Activated T-cell treated with anti-CD3 and anti-CD28 coated beads, Interleukin-2, amount 50 U/mL, for 4 hours (primary cell): ENCODE data around the gene C17orf50. TPM values are rescaled to one million over a fixed set of nuclear protein-coding genes. Genes with fewer than 3 reads are reported as not detected.

Source experiments
- ATAC-seq, 2 donors: fragments of 200-7000 bp; cut with Tn5 transposase; one replicate each; pipeline ENCODE4 v1.10.0; 2021
- DNase-seq: peaks from one replicate; pipeline ENCODE4 v3.0.0-alpha.2; 2020
- H3K27me3 Mint-ChIP-seq: one replicate; pipeline ENCODE4 v1.8.0; 2021; ENCODE audit warnings: low read depth, mixed read lengths
- H3K36me3 Mint-ChIP-seq: one replicate; pipeline ENCODE4 v1.8.0; 2022; ENCODE audit warnings: mixed read lengths; ENCODE audit not compliant: insufficient read depth
- H3K4me1 Mint-ChIP-seq: one replicate; pipeline ENCODE4 v1.8.0; 2021; ENCODE audit warnings: low read depth, mixed read lengths
- H3K4me3 Mint-ChIP-seq: one replicate; pipeline ENCODE4 v1.8.0; 2021; ENCODE audit warnings: mild to moderate bottlenecking, moderate library complexity, mixed read lengths
- H3K9me3 Mint-ChIP-seq: one replicate; pipeline ENCODE4 v1.8.0; 2021; ENCODE audit warnings: mixed read lengths
- total RNA-seq, 3 donors: library from RNA; stranded (reverse); gene quantifications; one replicate each; pipeline ENCODE4 v1.2.1, GENCODE V29; 2021

The C17orf50 gene
- total RNA-seq, 3 donors from 2014 or later, result not detected

DNA sequence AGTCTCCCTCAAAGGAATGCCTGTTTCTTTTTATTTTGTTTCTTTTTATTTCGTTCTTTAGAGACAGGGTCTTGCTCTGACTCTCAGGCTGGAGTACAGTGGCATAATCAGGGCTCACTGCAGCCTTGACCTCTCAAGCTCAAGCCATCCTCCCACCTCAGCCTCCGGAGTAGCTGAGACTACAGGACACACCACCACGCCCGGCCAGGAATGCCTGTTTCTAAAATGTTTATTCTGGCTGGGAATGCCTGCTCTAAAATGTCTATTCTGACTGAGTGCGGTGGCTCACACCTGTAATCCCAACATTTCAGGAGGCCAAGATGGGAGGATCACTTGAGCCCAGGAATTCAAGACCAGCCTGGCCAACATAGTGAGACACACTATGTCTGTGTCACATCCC is 37.2 kb downstream of the C17orf50 start:
- Mint-ChIP-seq H3K4me3 (no peak overlapping the region), H3K27me3 (peaks cover 37% of the 10 kb centered on the region), H3K4me1 (peaks cover 30% of the 10 kb centered on the region), H3K9me3 (no peaks in the 10 kb centered on the region), H3K36me3 (no peaks in the 10 kb centered on the region)
- no peak for DNase-seq
- ATAC-seq, result no peak

DNA sequence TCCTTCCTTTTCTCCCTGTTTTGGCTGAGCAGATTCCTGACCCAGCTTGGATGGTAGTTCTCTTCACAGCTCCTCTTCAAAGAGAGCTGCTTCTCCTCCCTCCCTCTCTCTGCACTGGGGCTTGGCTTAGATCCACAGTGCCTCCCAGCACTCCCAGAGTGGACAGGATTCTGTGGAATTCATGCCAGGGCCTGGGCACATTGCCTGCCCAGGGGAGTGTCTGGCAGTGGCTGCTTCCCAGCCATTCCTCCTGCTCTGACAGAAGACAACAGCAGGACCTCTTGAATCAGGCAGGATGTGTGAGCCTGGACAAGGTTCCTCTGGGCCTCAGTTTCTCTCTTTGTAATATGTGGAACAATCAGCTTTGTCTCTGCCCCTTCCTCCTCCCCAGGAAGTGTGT is 39.3 kb downstream of the C17orf50 start:
- Mint-ChIP-seq H3K9me3 (no peaks in the 10 kb centered on the region), H3K27me3 (peaks cover 18% of the 10 kb centered on the region), H3K36me3 (no peaks in the 10 kb centered on the region), H3K4me3 (no peak overlapping the region), H3K4me1 (peaks cover 34% of the 10 kb centered on the region)
- ATAC-seq (no peak), DNase-seq (no peak)

DNA sequence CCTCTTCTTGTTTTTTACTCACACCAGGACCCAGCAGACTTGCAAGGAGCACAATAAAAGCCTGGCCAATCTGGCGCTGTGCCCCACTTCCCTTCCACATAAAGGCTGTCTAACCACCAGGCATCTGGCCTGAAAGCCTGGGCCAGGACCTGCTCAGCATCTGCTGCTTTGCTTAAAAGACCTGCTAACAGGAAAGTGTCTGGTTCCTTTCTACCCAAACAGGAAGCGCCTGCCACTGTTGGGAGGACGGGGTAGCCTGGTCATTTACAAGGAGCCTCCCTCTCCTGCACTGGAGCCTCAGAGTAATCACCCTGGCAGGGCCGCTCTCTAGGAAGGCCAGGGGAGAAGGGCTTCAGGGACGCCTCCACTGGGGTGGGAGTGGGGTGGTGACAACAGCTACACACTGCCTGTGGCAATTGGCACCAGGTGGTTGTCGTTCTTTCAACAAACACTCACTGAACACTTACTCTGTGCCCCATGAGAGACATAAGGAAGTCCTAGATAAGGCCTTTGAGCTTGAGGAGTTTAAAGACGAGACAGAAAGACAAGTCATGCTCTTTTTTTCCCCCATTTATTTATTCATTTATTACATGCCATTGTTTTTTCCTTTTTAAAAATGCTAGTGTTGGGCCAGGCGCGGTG is 41.0 kb downstream of the C17orf50 start:
- Mint-ChIP-seq H3K4me3 (no peak overlapping the region), H3K27me3 (peaks cover 9% of the 10 kb centered on the region), H3K4me1 (peaks cover 26% of the 10 kb centered on the region), H3K9me3 (no peaks in the 10 kb centered on the region), H3K36me3 (no peaks in the 10 kb centered on the region)
- ATAC-seq, result no peak
- DNase-seq, result no peak

DNA sequence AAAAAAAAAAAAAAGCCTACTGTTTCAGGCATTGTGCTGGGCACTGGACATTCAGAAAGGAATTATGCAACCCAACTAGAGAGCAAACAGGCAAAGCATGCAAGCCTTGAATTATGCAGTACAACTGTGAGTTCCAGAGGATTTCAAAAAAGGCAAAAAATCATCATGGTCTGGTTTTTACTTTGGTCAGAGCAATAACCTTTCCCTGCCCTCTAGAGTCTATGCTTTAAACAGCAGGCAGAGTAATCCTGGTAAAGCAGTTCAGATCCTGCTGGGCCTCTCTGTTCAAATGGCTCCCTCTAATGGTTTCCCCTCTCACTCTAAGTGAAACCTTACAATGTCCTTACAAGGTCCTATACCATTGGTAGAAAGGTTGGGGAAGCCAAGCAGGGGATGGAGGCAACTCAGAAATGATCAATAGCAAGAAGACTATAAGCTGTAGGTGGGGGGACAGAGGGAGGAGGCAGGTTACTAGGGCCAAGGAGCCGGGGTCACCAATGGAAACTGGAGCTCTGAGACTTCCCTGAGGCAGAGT is 44.0 kb downstream of the C17orf50 start:
- no peaks in the 10 kb centered on the region for H3K36me3 Mint-ChIP-seq
- no peaks in the 10 kb centered on the region for H3K9me3 Mint-ChIP-seq
- no peak overlapping the region for H3K4me3 Mint-ChIP-seq
- DNase-seq (peak; percentile 12), ATAC-seq (peak; percentile 22 to 36)
- H3K27me3 Mint-ChIP-seq, result no peaks in the 10 kb centered on the region
- peaks cover 39% of the 10 kb centered on the region for H3K4me1 Mint-ChIP-seq

DNA sequence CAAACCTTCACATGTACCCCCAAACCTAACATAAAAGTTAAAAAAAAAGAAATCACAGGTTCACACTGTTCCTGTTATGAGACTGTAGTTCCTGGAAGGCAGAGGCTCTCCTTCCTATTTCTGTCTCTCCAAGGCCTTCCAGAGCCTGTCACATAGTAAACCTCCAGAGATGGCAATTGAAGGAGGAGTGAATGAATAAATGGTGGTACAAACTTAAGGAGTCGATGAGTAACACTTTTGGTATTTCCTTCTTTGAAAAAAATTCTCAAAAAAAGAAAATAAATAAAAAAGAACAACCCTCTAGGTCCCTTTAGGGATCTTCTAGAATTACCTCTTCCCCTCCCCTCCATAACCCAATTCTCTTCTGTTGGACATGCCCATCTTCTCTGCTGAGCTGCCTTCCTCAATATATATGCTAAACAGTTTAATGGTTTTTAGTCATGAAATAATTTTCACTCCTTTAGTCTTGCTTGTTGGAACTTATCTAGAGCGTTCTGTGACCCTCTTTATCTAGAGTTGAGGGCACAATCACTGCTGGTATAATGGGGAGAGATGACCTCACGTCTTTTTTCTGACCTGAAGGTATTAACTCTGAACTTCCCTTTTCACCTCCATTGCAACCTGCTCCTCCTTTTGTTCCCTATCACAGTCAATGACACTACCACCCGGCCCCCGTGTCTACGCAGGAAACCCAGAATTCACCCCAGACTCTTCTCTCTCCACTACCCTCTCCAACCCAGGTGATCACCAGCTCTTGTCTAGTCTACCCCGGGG is 46.9 kb downstream of the C17orf50 start:
- no peaks in the 10 kb centered on the region for H3K27me3 Mint-ChIP-seq
- DNase-seq (no peak), ATAC-seq (no peak)
- peak overlapping the region; percentile 94 for H3K4me3 Mint-ChIP-seq
- peaks cover 43% of the 10 kb centered on the region for H3K4me1 Mint-ChIP-seq
- peaks cover 5% of the 10 kb centered on the region for H3K36me3 Mint-ChIP-seq
- no peaks in the 10 kb centered on the region for H3K9me3 Mint-ChIP-seq

DNA sequence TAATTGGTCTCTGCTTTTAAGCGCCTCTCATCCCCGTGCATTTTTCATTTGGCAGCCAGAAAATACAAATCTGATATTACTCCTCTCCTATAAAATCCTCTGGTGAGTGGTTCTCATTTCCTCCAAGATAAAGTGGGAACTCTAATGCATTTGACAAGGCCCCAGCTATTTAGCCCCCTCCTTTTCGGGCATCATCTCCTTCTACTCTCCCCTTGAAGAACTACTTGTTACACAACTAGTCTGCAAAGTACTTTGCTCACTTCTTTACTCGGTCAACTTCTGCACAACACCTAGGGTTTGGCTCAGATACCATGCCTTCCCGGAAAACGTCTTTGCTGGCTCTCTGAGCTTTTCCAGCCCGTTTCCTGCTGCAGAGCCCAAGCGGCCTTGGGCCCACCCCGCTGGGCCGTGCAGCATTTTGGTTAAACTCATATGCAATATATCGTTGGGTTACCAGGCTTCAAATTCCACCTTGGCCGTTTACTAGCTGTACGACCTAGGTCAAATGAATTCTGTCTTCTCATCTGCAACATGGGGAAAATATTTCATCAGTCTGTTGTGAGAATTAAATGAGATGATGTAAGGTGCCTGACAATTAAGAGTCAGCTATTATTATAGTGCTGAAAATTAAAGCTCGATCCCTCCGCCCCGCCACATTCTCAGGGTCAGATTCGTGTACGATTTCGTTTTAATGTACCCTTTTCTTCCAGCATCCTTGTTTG is 47.7 kb downstream of the C17orf50 start:
- ATAC-seq, result no peak
- H3K9me3 Mint-ChIP-seq, result no peaks in the 10 kb centered on the region
- H3K4me1 Mint-ChIP-seq, result peaks cover 40% of the 10 kb centered on the region
- peak overlapping the region; percentile 94 for H3K4me3 Mint-ChIP-seq
- H3K27me3 Mint-ChIP-seq, result no peaks in the 10 kb centered on the region
- no peak for DNase-seq
- H3K36me3 Mint-ChIP-seq, result peaks cover 10% of the 10 kb centered on the region

DNA sequence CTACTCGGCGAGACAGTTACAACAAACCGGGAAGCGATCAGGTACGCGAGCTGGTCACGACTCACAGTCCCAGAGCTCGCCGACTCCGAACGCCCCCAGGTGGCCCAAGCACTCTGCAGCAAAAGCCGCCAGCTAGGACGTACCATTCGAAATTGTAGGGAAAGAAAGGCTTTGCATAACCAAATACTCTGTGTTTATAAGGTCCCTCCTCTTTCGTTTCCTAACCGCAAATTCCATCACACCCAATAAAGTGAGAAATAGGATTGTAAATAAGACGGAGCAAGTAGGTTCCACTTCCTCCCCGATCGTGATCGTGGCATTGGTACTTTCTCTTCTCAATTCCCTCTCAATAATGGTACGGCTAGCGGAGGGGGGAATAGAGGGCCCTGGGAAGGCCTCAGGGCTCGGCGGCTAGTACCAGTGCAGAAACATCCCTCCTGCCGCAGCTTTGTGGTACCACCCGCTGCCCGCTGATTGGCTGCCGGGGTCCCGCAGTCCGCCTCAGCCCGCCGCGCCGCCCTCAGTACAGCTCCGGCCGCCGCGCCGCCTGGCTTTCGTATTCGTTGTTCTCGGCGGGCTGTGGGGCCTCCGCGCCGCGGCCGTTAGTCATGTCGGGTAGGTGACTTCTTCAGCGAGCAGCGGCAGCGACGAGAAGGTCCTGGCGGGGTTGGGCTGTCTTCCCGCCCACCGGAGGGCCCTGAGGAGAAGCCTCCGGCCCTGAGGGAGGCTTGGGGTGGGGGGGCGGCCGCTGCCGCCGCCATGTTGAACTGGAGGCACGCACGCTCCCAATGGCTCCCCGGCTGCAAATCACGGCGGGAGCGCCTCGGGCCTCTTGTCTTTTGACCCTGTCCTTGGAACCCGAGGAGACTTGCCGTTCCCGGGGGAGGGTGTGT is 48.5 kb downstream of the C17orf50 start, which contains the start of gene TAF15:
Gene TAF15 (plus strand): TSS at position 523 of the 893 bp plus-strand sequence. CDS start 86 bp downstream, at position 609.
- Mint-ChIP-seq H3K27me3 (no peaks in the 10 kb centered on the region), H3K4me3 (peak within 1 kb of the TSS; percentile 94), H3K36me3 (peaks cover 10% of the 10 kb centered on the region), H3K9me3 (no peaks in the 10 kb centered on the region), H3K4me1 (peaks cover 47% of the 10 kb centered on the region)
- ATAC-seq (peak; percentile 93 to 95), DNase-seq (peak; percentile 91)

DNA sequence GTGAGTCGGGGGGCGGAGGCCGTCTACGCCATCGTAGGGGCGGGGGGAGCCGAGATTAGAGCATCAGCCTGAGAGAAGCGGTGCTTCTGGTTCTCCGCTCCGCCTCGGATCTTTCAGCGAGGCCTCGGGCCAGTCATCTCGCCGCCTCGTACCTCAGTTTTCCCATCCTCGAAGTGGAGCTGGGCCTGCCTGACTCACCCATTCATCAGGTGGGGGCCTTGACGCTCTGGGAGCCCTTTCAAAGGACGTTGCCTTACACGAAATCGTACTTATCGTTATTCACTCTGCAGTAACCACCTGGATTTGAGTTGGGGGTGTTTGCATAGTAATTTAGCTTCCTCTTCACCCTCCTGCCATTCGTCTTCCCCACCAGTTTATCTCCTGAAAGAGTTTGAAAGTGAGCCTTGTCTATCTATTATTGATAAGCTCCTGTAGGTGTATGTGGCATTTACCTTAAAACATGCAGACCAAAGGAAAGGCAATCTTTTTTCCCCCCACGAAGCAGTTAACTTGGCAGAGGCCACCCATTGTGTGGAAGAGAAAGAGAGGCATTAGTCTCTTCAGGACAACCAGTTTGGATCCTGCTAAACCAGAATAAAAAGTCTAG is 49.3 kb downstream of the C17orf50 start:
- no peak for DNase-seq
- peaks cover 10% of the 10 kb centered on the region for H3K36me3 Mint-ChIP-seq
- ATAC-seq, result peak; percentile 12 to 16
- H3K9me3 Mint-ChIP-seq, result no peaks in the 10 kb centered on the region
- H3K27me3 Mint-ChIP-seq, result no peaks in the 10 kb centered on the region
- peak overlapping the region; percentile 94 for H3K4me3 Mint-ChIP-seq
- H3K4me1 Mint-ChIP-seq, result peaks cover 50% of the 10 kb centered on the region

DNA sequence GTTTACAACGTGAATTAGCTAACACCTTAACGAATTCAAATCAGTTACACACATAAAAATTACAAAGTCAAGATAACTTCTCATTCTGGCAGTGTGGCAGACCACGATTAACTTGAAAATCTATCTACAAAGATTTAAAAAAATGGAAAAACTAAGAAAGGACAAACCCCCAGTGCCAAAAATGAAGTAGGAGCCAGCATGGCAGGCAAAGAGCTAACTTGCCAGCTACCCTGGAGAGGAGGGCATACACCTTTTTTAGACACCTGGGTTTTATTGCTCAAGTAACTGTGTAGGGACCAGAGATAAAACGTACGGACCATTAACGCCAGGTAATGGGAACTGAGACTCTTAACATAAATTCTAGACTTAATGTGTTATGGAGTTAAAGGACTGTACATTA is 51.1 kb downstream of the C17orf50 start:
- DNase-seq (no peak), ATAC-seq (no peak)
- H3K36me3 Mint-ChIP-seq, result peaks cover 12% of the 10 kb centered on the region
- no peaks in the 10 kb centered on the region for H3K27me3 Mint-ChIP-seq
- H3K4me1 Mint-ChIP-seq, result peaks cover 65% of the 10 kb centered on the region
- H3K4me3 Mint-ChIP-seq, result peak overlapping the region; percentile 50
- H3K9me3 Mint-ChIP-seq, result no peaks in the 10 kb centered on the region

DNA sequence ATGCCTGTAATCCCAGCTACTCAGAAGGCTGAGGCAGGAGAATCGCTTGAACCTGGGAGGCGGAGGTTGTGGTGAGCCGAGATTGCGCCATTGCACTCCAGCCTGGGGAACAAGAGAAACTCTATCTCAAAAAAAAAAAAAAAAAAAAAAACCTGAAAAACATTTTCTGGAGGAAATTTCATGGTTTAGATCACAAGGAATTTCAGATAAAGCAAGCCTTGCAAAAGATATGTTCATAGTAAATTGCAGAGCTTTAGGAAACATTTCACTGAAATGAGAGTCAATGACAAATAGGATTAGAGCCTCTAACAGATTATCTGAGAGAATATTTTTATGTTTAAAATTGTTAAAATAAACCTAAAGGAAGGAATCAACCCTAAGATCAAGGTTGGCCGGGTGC is 51.8 kb downstream of the C17orf50 start:
- Mint-ChIP-seq H3K4me1 (peaks cover 70% of the 10 kb centered on the region), H3K9me3 (no peaks in the 10 kb centered on the region), H3K36me3 (peaks cover 12% of the 10 kb centered on the region), H3K27me3 (no peaks in the 10 kb centered on the region), H3K4me3 (peak overlapping the region; percentile 50)
- no peak for DNase-seq
- no peak for ATAC-seq

Other genes starting within 250 kb of the C17orf50 start
- 10 to 100 TPM in 1 of 3 donors, 1 to 10 TPM in 2; 9.0 to 15.1 (median 9.1) TPM for gene SLFN12L, start 223.2 kb upstream of the C17orf50 start, total RNA-seq
- not detected for gene SLFN14, start 200.1 kb upstream of the C17orf50 start, total RNA-seq
- gene PEX12, start 182.3 kb upstream of the C17orf50 start, total RNA-seq, result 1 to 10 TPM; 6.6 to 9.6 (median 9.0) TPM
- gene AP2B1, start 173.6 kb upstream of the C17orf50 start, total RNA-seq, result 100 to 1,000 TPM; 119 to 129 (median 126) TPM
- 1 to 10 TPM; 2.6 to 4.3 (median 3.7) TPM for gene RASL10B, start 29.2 kb upstream of the C17orf50 start, total RNA-seq
- gene GAS2L2, start 7.6 kb upstream of the C17orf50 start, total RNA-seq, result under 1 TPM in 1 of 3 donors, not detected in 2; 0.05 TPM
- under 1 TPM in 2 of 3 donors, not detected in 1; 0.23 to 0.29 TPM for gene MMP28, start 34.8 kb downstream of the C17orf50 start, total RNA-seq
- gene TAF15, start 48.6 kb downstream of the C17orf50 start, total RNA-seq, result 100 to 1,000 TPM; 215 to 249 (median 239) TPM
- gene HEATR9, start 108.0 kb downstream of the C17orf50 start, total RNA-seq, result under 1 TPM in 1 of 3 donors, not detected in 2; 0.21 TPM
- 10 to 100 TPM; 19.9 to 72.3 (median 64.7) TPM for gene CCL5, start 119.5 kb downstream of the C17orf50 start, total RNA-seq
- gene RDM1, start 169.9 kb downstream of the C17orf50 start, total RNA-seq, result not detected
- not detected for gene LYZL6, start 182.8 kb downstream of the C17orf50 start, total RNA-seq
- gene CCL16, start 220.6 kb downstream of the C17orf50 start, total RNA-seq, result not detected
- not detected for gene CCL14, start 225.8 kb downstream of the C17orf50 start, total RNA-seq
- gene CCL15, start 240.7 kb downstream of the C17orf50 start, total RNA-seq, result not detected